GM21786 (cell line): ENCODE data around the gene ADD3.
"Not testable (repeated sequence)": the region's sequence is repeated elsewhere in the genome, so short reads cannot be mapped to it uniquely, and the experiment has no call there.

ENCODE experiments used
- ATAC-seq: cut with Tn5 transposase; IDR thresholded peaks from one replicate; pipeline ENCODE4 v1.9.1; 2021; ENCODE audit not compliant: unreplicated experiment

ADD3 gene

DNA sequence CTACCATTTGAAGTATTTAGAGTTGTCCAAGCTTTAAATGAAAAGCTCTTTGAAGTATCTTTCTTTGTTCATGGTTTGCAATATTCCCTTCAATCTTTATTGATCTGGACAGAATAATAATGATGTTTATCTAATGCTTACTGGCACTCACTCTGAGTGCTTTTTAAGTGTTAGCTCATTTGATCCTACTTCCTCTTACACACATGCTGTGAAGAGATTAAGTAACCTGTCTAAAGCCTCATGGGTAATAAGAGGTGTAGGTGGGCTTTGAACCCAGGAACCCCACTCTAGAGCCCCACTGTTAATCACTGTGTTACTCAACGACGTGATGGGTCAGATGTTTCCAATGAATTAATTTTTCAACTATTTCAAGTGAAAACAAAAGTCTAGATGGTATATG lies 31.1 kb upstream of the ADD3 start:
- no peak for ATAC-seq

DNA sequence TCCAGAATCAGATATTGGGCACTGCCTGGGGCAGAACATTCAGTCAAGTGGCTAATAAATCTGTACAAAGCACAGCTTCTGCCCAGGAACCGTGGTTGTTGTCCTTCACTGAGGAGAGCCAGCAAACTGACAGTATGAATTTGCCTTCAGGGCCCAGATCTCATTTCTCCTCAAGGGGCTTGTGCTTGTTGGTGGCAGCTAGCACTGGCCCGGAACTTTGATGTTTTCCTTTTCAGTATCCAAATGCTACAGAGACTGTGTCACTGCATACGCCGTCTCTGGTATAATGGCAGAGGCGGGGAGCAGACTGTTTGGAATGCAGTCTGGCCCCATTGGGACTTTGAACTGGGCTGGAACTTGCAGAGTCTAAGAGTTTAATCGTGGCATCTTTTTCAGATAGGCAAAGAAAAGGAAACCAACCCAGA lies 30.4 kb upstream of the ADD3 start:
- ATAC-seq = no peak

DNA sequence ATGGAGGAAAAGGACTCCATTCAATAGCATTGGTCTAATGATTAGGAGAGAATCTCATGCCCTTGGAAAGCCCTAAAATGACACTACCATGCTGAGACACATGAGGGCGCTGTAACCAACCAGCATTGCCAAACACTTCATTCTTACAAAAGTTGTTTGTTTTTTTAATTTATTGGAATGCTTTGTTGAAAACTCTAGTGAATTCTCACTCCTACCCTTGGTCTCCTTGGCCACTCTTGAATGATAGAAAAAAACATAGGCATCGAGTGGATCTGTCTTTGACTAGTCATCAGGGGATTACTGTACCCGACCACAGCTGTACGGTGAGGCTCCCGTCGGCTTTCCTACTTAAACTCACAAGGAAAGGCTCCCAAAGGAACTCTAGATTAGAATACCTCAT lies 29.3 kb upstream of the ADD3 start:
- ATAC-seq = no peak

DNA sequence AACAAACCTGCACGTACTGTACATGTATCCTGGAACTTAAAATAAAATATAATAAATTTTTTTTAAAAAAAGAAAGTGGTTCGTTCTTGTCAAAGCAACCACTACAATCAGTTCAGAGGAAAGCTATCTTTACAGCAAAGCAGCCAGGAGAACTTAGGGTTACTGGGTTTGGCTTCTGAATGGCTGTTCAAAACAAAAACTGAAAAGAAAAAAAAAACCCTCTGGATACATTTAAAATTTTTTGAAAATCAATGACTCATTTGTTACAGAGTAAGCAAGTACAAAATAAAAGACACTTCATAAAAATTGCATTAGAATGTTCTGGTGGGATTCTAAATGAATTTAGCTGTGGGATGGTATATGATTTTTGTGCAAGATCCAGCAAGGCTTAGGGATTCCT lies 28.6 kb upstream of the ADD3 start:
- ATAC-seq = no peak

DNA sequence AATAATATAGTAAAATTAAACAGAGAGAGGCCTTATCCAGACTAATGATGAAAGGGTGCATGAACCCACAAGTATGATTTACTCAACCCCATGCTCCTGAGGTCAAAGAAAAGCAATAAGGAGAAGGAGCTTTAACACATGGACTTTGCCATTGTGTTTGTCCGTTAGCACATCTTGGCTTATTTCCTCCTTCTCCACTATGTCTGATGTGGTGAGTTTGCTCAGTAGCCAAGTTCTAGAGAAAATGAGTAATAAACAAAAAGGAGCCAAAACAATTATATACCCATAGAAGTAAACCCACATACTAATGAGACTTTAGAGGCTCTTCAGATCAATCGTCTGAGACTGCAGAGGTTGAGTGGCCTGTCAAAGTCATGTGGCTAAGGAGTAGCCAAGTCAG lies 26.1 kb upstream of the ADD3 start:
- ATAC-seq = no peak

DNA sequence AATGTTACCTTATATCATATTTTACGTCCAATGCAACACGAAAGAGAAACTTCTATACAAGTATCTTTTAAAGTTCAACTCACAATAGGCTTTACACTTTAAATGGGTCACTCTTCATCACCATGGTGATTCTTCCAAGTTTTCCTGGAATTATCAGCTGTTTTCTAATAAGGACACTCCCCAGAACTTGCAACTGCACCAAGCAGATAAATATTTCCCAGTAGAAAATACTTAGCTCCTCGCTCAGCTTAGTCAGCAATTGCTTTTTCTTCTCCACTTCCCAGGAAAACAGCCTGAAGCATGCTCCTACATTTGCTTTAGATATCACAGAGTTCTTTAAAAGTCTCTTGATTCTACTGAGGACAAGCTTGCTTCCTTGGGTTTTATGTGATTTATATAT lies 25.7 kb upstream of the ADD3 start:
- ATAC-seq = no peak

DNA sequence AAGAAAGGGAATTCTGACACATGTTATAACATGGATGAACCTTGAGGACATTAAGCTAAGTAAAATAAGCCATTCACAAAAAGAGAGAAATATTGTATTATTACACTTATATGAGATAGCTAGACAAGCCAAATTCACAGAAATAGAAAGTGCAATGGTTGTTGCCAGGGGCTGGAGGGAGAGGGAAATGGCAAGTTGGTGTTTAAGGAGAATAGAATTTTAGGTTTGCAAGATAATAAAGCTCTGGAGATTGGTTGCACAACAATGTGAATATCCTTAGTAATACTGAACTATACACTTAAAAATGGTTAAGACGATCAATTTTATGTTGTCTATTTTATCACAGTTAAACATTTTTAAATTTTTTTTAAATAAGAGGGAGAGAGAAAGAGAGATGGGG lies 25.0 kb upstream of the ADD3 start:
- ATAC-seq = no peak

DNA sequence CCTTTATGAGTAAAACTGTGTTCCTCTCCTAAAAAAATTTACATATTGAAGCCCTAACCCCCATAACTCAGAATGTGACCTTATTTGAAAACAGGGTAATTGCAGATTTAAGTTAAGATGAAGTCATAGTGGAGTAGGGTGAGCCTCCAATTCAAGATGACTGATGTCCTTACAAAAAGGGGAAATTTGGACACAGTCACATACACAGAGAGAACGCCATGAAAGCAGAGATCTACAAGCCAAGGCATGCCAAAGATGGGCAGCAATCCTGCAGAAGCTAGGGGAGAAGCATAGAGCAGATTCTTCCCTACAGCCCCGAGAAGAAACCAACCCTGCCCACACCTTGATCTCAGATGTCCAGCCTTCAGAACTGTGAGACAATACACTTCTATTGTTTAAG lies 23.8 kb upstream of the ADD3 start:
- ATAC-seq = no peak

DNA sequence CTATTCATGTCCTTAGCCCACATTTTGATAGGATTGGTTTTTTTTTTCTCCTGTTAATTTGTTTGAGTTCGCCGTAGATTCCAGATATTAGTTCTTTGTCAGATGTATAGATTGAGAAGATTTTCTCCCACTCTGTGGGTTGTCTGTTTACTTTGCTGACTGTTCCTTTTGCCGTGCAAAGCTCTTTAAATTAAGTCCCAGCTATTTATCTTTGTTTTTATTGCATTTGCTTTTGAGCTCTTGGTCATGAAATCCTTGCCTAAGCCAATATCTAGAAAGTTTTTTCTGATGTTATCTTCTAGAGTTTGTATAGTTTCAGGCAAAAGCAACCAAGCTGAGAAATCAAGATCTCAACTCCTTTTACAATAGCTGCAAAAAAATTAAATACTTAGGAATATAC lies 22.0 kb upstream of the ADD3 start:
- ATAC-seq = not testable (repeated sequence)

DNA sequence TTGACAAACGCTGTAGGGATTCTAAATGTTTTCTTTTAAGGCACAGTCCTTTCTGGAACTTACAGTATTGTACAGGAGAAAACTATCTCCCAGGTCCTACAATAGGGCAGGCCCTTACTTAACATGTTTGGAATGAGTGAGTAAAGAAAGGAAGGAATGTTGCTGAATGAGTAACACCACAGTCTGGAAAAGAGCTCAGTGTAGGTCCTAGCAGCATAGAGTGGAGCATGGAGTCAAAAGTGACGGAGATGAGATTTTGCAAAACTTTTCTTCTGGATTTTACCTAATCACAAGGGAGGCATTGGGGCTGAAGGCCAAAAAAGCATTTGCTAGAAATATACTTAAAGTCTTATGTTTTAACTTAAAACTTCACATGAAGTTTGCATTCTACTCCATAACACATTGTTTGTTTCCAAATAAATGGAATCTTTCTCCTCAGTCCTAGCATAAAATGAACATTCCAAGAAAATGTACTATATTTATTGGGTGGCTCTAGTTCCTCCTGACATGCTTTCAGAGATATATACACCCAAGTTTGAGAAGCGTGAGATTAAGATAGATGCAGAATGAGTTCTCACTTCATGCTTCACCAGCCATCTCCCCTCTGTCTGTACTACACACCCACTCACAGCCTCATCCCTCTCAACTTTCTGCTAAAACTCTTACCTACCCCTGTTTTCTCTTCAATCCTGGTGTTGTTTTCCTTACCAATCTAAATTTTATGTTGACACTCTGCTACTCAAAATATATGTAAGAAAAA lies 20.2 kb upstream of the ADD3 start:
- ATAC-seq = no peak

DNA sequence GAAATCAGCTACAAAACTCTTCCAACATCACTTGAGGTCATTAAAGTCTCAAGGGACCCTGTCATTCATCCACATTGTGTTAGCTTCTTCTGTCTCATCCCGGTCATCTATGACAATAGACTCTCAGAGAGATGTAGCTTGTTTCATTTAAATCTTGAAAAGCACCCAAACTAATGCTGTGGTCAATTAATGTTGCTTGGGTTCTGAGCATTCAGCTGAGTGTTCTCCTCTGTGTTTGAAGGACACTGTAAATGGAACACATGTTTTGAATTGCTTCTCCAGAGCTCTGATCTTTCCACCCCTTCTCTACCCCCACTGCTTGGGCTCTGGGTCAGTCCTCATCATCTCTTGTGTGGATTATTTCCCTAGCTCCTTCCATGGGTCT lies 19.6 kb upstream of the ADD3 start:
- ATAC-seq = no peak

DNA sequence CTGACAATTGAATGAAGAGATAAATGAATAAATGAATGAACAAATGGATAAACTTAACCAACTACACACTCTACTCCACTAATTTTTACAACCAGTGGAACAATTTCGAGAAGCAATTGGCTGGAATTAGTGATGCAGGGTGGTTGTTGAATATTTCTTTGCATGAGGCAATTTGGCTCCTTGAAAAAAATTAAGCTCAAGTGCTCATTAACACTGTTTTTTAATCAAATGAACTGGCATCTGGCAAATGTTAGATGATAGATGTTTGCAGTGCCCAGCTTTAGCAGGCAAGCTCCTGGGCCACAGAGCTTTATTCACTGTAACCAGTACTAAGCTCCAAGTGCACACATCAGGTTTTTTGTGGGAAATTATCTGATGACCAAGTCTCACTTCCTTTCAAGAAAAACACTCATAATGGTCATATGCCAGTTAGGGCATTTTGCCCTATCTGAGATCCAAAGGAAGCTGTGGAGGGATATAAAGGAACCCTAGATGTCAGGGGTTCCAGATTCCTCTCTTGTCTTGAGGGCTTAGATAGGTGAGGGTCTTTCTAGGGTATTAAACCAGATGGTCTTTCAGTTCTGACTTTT lies 16.4 kb upstream of the ADD3 start:
- ATAC-seq = no peak

DNA sequence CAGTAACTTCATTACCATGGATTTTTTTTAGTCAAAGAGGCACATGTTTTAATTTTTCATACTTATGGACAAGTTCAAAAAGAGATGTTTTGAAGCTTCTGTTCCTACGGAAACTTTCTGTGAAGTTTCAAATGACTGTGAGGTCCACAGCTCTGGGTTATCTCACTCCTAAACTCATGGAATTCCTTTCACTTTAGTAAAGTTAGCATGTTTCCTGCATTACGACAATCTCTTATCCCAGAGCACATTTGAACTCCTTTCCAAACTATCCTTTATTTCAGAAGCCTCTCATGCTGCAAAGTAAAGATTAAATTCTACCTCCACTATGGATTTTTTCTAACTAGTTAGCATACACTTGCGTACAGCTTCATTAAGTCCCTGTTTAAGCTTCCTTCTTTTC lies 15.3 kb upstream of the ADD3 start:
- no peak for ATAC-seq

DNA sequence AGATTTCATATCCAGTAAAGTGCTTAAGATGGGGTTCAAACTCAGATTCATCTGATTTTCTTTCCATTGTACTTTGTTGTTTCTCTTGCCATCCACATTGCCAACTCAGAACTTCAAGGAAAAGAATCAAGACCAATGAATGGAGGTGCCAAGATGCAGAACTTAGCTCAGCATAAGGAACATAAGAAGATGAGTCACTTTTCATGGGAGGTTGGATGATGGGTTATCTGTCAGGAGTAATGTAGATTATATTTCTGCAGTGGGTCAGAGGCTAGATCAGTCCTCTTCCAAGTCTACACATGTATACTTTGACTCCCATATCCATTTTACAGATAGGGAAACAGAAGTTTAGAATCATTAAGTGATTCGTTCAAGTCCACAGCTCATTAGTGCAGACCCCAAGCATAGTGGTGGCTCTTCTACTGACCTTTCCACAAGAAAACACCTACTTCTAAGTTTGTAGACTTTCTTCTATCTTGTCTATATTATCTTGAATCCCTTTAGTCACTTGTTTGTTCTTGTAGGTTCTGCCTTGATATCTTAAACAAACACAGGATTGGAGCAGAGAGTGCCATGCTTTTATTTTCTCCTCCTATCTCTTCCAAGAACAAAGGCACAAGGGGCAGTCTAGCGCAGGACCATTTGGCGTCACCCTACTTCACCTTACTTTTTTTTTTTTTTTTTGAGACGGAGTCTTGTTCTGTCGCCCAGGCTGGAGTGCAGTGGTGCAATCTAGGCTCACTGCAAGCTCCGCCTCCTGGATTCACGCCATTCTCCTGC lies 14.0 kb upstream of the ADD3 start:
- no peak for ATAC-seq

DNA sequence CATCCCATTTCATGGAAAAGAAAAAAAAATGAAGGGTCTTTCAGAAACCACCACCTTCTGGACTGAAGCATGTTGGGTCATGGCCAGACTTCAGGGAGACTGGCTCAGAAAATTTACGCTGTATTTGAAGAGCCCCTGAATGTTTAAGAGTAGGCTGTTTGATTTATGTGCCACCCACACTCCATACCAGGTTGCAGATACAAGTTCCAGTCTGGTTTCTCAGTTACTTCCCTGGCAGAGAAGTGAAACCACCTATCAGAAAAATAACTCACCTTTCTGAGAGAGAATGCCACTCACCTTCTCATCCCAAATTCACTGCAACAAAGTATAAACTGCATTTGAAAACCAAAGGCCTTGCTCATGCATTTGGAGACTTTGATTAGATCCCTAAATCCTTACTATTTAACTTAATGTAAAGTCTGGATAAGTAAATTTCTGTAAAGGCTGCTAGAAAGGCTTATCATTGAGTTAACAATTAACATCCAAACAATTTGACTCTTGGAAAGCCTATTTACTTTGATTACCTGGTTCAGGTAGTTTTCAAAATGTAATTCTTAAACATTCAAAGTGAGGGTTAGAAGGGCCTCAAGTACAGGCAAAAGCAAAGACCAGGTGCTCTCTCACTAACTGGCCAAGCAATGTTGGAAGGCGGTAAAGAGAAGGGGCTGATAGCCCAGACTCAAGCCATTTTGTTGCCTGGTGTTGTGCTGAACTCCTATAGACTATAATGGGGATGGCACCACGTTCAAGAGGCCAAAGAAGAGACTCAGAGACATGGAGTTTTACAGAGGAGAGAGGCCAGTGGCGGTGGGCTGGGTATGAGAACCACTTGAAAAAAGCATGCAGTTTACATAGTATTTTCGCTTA lies 12.8 kb upstream of the ADD3 start:
- no peak for ATAC-seq

DNA sequence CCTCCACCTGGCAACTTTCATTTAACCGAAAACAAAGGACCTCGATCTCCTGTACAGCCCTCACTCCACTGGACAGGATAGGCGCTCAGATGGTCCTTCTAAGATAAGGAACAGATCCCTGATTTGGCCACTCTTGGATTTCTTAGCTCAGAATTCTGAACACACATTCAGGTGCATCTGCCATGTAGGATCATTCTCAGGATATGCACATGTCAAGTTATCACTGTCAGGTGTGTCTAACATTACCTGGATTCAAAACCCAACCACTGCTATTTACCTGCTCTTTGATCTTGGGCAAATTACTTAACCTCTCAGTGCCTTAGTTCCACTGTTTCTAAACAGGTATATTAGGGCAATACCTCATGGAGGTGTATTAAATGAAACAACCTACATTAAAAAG lies 12.2 kb upstream of the ADD3 start:
- ATAC-seq = no peak

DNA sequence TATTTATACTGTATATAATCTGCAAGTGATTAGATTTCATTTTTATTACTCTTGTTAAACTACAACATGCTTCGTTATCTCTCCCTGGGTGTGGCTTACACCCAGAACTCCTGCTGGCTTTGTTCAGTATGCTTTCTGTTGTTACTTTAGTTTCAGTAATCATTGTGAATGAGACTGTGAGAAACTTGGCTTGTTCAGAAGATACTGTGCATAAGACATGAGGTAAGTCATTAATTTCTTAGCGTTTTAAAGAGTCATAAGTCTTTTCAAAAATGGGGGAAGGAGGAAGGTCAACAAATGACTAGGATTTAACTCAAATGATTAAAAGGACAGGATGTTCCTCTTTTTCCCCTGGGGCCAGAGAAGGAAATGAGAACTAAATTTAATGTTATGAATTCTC lies 11.6 kb upstream of the ADD3 start:
- ATAC-seq = peak; percentile 76

DNA sequence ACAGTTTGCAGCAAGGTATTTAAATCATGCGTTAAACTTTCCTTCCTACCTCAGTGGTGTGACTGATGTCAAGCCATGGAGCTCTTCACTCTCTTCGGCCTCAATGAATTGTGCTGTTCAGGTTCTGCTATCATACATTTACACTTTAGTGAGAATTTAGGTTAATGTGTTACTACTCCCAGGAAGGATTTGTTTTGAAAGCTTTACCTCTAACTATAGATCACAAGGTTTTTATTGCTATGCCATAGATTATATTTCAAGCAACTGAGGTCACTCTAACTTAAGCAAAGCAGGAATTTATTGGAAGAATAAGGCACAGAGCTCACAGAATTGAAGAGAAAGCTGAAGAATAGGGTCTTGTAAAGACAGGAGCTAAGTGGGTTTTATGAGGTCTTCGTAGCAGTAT lies 11.0 kb upstream of the ADD3 start:
- ATAC-seq = peak; percentile 27

DNA sequence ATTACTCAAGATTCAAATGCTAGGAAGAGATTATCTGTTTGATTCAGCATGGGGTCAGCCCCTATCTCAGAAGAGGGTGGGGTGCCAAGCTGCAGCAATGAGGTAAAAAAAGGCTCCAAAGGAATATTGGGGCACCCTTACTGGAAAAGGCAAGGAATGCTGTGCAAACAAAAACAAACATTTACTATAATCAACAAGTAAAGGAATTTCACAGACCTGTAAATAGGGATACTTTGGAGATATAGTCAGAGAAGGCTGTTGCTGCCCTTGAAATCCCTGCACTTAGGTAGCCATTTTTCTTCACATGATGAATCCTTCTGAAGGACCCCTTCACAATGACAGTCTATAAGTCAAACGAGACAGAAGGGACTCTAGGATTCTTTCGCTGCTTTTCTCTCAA lies 10.6 kb upstream of the ADD3 start:
- no peak for ATAC-seq

DNA sequence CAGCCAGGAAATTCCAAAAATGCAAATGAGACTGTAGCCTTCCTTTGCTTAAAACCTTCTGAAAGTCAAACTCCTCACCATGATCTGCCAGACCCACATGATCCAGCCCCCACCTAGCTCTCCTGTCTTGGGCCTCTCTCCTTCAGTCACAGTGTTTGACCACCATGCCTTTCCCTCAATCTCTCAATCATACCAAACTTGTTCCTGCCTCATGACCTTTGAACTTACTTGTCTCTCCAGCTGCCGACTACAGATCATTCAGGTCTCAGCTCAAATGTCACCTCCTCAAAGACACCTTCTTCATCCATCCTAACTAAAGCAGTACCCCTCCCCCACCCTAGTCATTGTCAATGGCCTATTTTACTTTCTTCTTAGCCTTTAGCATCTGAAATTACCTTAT lies 9.3 kb upstream of the ADD3 start:
- ATAC-seq = no peak

DNA sequence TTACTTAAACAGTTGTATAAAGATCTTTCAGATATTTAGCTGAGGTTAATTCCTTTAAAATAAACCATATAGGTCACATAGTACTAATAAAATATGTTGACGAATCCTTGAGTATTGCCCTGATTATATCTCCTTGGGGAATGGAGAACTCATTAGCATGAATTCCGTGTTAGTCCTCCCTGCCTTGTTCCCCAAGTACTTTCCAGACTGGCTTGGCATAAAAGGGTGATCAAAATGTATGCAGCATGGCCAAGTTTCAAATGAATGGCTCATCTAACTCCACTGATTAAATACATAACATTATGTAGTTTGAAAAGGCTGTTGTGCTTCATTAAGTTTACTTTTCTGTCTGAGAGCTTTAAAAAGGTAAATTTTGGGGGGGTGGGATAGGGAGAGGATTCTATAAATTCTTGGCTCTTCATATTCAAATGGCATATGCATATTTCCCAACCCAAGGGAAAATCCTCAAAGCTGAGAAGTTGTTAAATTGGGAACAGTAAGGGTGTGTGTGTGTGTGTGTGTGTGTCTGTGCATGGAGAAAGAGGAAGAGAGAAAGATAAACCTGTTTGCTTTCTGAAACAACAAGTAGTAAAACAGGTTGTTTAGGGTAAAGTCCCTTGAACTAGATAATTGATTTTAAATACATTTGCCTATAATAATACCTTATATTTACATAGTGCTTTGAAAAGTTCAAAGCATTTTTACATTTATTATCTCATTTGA lies 4.8 kb upstream of the ADD3 start:
- no peak for ATAC-seq
